ENCODE measurements around the gene KMT2C. TPM values are rescaled to one million over a fixed set of nuclear protein-coding genes. Genes with fewer than 3 reads are reported as not detected.

KMT2C gene
- total RNA-seq, 4 donors from 2014 or later = 59.0 to 73.9 (median 69.5) TPM

DNA sequence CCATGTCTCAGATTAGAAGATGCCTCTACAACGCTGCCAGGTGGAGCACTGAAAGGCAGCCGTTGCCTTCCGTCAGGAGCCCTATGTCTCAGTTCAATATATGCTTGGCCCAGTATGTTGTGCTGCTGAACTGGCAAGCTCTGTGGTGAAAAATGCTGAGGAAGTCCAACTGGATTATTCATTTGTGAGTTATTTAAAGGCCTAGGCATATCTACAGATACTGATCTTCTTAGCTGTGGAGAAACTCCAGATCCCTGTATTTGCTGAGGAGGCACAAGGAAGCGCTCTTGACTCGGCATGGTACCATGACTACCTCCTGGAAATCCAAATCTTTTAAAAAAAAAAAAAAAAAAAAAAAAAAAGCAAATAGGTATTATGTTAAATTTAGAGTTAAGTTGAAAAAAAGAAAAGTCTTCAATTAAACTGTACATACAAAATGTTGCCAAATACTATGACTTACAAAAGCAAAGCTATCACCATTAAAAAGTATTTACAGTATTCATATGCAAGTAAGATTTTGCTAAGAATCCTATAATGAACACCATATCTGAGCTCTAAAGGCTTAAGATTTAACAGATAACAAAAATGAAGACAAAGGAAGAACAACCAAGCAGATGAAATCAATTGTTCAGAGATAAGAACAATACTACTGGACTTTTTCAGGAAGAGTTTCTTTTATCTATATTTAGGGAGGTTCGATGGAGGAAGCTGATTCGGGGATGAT lies 258.0 kb downstream of the KMT2C start:
- no peak overlapping the region for H3K27ac ChIP-seq (replicated peaks in 1 of 4)
- DNase-seq (ENCODE audit: extremely low spot score) = no peak
- intact Hi-C loops (cut with DNase I) = no loop called here
- TF ChIP-seq, protein P1, sequence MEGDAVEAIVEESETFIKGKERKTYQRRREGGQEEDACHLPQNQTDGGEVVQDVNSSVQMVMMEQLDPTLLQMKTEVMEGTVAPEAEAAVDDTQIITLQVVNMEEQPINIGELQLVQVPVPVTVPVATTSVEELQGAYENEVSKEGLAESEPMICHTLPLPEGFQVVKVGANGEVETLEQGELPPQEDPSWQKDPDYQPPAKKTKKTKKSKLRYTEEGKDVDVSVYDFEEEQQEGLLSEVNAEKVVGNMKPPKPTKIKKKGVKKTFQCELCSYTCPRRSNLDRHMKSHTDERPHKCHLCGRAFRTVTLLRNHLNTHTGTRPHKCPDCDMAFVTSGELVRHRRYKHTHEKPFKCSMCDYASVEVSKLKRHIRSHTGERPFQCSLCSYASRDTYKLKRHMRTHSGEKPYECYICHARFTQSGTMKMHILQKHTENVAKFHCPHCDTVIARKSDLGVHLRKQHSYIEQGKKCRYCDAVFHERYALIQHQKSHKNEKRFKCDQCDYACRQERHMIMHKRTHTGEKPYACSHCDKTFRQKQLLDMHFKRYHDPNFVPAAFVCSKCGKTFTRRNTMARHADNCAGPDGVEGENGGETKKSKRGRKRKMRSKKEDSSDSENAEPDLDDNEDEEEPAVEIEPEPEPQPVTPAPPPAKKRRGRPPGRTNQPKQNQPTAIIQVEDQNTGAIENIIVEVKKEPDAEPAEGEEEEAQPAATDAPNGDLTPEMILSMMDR (IDR thresholded peaks at IDR 0.05) = no peak
- TF ChIP-seq EP300 (IDR thresholded peaks at IDR 0.05) (no peak), POLR2AphosphoS5 (IDR thresholded peaks at IDR 0.05) (no peak), POLR2A (IDR thresholded peaks at IDR 0.05; ENCODE audit: low read depth) (no peak)
- no peaks in the 10 kb centered on the region for H3K4me1 ChIP-seq
- H3K4me3 ChIP-seq = no peak overlapping the region
- H3K9me3 ChIP-seq = no peaks in the 10 kb centered on the region
- 93% methylated on average over 7 of the region's 7 CpGs for WGBS
- no peaks in the 10 kb centered on the region for H3K27me3 ChIP-seq
- peaks cover 50 to 98% (median 82%) of the 10 kb centered on the region in 4 donors for H3K36me3 ChIP-seq

DNA sequence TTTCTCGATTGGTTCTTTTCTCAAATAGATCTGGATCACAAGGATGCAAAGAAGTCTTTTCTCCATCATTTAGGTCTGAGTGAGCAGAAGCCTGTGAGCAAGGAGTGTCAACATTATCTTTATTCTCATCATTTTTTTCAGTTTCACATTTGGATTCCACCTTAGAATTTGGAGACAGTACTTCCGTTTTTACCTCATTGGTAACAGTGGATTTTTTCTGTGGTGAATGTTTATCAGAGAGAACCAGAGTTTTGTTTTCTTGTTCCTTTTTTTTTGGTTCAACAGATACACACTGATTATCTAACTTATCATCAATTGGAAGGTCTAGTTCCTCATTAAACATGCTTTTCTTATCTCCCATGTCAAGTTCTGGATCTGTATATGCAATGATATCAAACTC lies 259.0 kb downstream of the KMT2C start:
- 92% methylated on average over 2 of the region's 2 CpGs for WGBS
- intact Hi-C loops (cut with DNase I) = no loop called here
- TF ChIP-seq, protein P1 (IDR thresholded peaks at IDR 0.05) = no peak
- TF ChIP-seq POLR2AphosphoS5 (IDR thresholded peaks at IDR 0.05) = no peak
- TF ChIP-seq EP300 (IDR thresholded peaks at IDR 0.05) = no peak
- TF ChIP-seq POLR2A (IDR thresholded peaks at IDR 0.05; ENCODE audit: low read depth) = no peak
- Histone ChIP-seq H3K27me3 (no peaks in the 10 kb centered on the region), H3K9me3 (no peaks in the 10 kb centered on the region), H3K27ac (replicated peaks in 1 of 4) (no peak overlapping the region), H3K36me3 (peaks cover 42 to 96% (median 79%) of the 10 kb centered on the region in 4 donors), H3K4me1 (no peaks in the 10 kb centered on the region), H3K4me3 (no peak overlapping the region)
- no peak for DNase-seq (ENCODE audit: extremely low spot score)

DNA sequence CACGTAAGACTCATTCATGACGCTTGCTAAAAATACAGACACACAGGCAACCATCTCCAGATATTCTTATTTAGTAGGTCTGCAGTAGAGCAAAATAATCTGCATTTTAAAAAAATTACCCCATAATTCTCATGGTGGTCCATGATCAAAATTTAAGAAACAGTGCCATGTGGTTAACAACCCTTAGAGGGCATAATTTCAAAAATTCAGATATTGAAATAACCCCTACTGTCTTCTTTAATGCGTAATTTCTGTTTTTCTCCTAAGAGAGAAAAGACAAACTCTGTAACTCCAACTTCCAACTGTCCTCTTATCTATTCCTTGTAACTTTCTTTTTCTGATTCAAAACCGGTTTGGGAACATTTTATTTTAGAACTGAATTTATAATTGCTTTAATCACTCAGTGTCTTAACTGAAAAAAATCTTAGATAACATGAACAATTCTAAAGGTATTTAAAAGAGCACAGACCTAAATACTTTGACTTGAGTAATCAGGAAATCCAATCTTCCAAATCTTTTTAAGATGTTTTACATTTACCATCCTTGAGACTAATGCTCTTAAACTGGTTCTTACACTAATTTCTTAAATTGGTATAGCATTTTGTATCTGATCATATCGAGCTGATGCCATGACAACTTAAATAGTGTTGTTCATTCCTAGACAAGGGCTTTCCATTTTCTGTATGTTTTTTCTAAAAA lies 262.3 kb downstream of the KMT2C start:
- intact Hi-C loops (cut with DNase I) = no loop called here
- no peak overlapping the region for H3K4me3 ChIP-seq
- H3K36me3 ChIP-seq = peaks cover 35 to 96% (median 72%) of the 10 kb centered on the region in 4 donors
- TF ChIP-seq, protein P1 (IDR thresholded peaks at IDR 0.05) = no peak
- TF ChIP-seq EP300 (IDR thresholded peaks at IDR 0.05) (no peak), POLR2A (IDR thresholded peaks at IDR 0.05; ENCODE audit: low read depth) (no peak), POLR2AphosphoS5 (IDR thresholded peaks at IDR 0.05) (no peak)
- H3K27ac ChIP-seq (replicated peaks in 1 of 4) = no peak overlapping the region
- H3K27me3 ChIP-seq = no peaks in the 10 kb centered on the region
- no peaks in the 10 kb centered on the region for H3K9me3 ChIP-seq
- WGBS = 93% methylated on average over 5 of the region's 5 CpGs
- H3K4me1 ChIP-seq = no peaks in the 10 kb centered on the region
- no peak for DNase-seq (ENCODE audit: extremely low spot score)

DNA sequence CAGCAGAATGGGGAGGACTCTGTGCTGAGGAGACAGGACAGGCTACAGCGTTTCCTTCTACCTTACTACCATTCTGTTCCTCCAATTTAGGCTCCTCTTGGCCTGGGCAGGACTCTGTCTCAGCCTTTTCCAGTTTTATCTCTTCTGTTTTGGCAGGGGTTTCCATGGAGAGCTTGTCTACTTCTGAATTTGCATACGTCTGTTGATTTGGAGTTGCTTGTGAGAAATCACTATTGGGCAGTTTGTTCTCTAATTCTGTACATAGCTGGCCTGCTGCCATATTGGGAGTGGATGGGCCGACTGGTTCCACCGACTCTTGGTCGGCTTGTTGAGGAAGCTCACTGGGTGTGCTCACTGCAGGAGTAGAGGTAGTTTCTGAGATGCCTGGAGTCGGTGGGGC lies 273.5 kb downstream of the KMT2C start:
- intact Hi-C loops (cut with DNase I) = no loop called here
- Histone ChIP-seq H3K4me3 (no peak overlapping the region), H3K27me3 (no peaks in the 10 kb centered on the region), H3K4me1 (no peaks in the 10 kb centered on the region), H3K27ac (replicated peaks in 1 of 4) (no peak overlapping the region), H3K9me3 (no peaks in the 10 kb centered on the region), H3K36me3 (peaks cover 37 to 93% (median 77%) of the 10 kb centered on the region in 4 donors)
- TF ChIP-seq POLR2AphosphoS5 (IDR thresholded peaks at IDR 0.05) (no peak), EP300 (IDR thresholded peaks at IDR 0.05) (no peak), POLR2A (IDR thresholded peaks at IDR 0.05; ENCODE audit: low read depth) (no peak)
- TF ChIP-seq, protein P1 (IDR thresholded peaks at IDR 0.05) = no peak
- WGBS = 78% methylated on average over 6 of the region's 6 CpGs
- DNase-seq (ENCODE audit: extremely low spot score) = no peak

Data from esophagus muscularis mucosa (tissue), 4 donors.